Left ventricle myocardium inferior (tissue), 1 donor: ENCODE measurements around the gene ZNHIT1. TPM values are rescaled to one million over a fixed set of nuclear protein-coding genes. Genes with fewer than 3 reads are reported as not detected.

Experiments
- DNase-seq: peaks from one replicate; pipeline ENCODE4 v3.0.0-alpha.2; 2020
- H3K27ac ChIP-seq: fragments of 200-600 bp; replicated peaks from 2 replicates; pipeline ENCODE4 v1.8.0; 2021
- H3K27me3 ChIP-seq: fragments of 200-600 bp; 2 replicates; pipeline ENCODE4 v1.8.0; 2021; ENCODE audit warnings: low read depth
- H3K36me3 ChIP-seq: fragments of 200-600 bp; 2 replicates; pipeline ENCODE4 v1.8.0; 2021
- H3K4me1 ChIP-seq: fragments of 200-600 bp; 2 replicates; pipeline ENCODE4 v1.8.0; 2021
- H3K4me3 ChIP-seq: fragments of 200-600 bp; 2 replicates; pipeline ENCODE4 v1.8.0; 2021; ENCODE audit warnings: mild to moderate bottlenecking, moderate library complexity
- H3K9me3 ChIP-seq: fragments of 200-600 bp; replicated peaks from 2 replicates; pipeline ENCODE4 v1.8.0; 2021
- CTCF ChIP-seq: fragments of 200-600 bp; IDR thresholded peaks from 2 replicates; pipeline ENCODE4 v1.8.0; 2021; ENCODE audit warnings: antibody characterized with exemption, mild to moderate bottlenecking, borderline replicate concordance
- intact Hi-C: fragments of 100-400 bp; cut with micrococcal nuclease; formaldehyde crosslinking; loops from one replicate; pipeline ENCODE4 v1.11.0; 2022
- total RNA-seq: library from RNA; stranded (reverse); fragmentation: NEBNext Ultra II Directional; extraction: Animal tissue kit (Norgen Biotek cat#: 25700); gene quantifications from one replicate; pipeline ENCODE4 v1.2.1, GENCODE V29; 2021
- donor health status: DM: no; HTN: yes; CAD: no; lungs with severe emphysema.

ZNHIT1 gene
- total RNA-seq, 1 donor from 2014 or later: 56.9 TPM

GRCh38 chr7:101207459-101207858 lies 10.5 kb upstream of the ZNHIT1 start:
- Histone ChIP-seq H3K4me3 (no peak overlapping the region), H3K36me3 (peaks cover 58% of the 10 kb centered on the region), H3K27me3 (peaks cover 17% of the 10 kb centered on the region), H3K9me3 (no peaks in the 10 kb centered on the region), H3K27ac (no peak overlapping the region), H3K4me1 (peaks cover under 1% of the 10 kb centered on the region)
- no peak for TF ChIP-seq CTCF
- DNase-seq: no peak
- intact Hi-C loops: no loop called here

GRCh38 chr7:101208794-101209193 lies 9.2 kb upstream of the ZNHIT1 start:
- no peak overlapping the region for H3K27ac ChIP-seq
- peaks cover 72% of the 10 kb centered on the region for H3K36me3 ChIP-seq
- H3K27me3 ChIP-seq: peaks cover 4% of the 10 kb centered on the region
- H3K9me3 ChIP-seq: no peaks in the 10 kb centered on the region
- no peak overlapping the region for H3K4me3 ChIP-seq
- no peaks in the 10 kb centered on the region for H3K4me1 ChIP-seq
- no peak for DNase-seq
- intact Hi-C loops: no loop called here
- TF ChIP-seq CTCF: no peak

- no peak for DNase-seq
- TF ChIP-seq CTCF: no peak
- H3K27ac ChIP-seq: no peak overlapping the region
- H3K27me3 ChIP-seq: no peaks in the 10 kb centered on the region
- peaks cover 85% of the 10 kb centered on the region for H3K36me3 ChIP-seq
- intact Hi-C loops: no loop called here
- no peaks in the 10 kb centered on the region for H3K9me3 ChIP-seq
- H3K4me3 ChIP-seq: no peak overlapping the region
- peaks cover 6% of the 10 kb centered on the region for H3K4me1 ChIP-seq
These were observed 7.8 kb upstream of the ZNHIT1 start for GRCh38 chr7:101210143-101210542.

GRCh38 chr7:101211501-101211900 lies 6.5 kb upstream of the ZNHIT1 start:
- DNase-seq: no peak
- peaks cover 84% of the 10 kb centered on the region for H3K36me3 ChIP-seq
- peaks cover 20% of the 10 kb centered on the region for H3K4me1 ChIP-seq
- TF ChIP-seq CTCF: no peak
- intact Hi-C loops: no loop called here
- no peak overlapping the region for H3K27ac ChIP-seq
- no peak overlapping the region for H3K4me3 ChIP-seq
- H3K27me3 ChIP-seq: no peaks in the 10 kb centered on the region
- H3K9me3 ChIP-seq: no peaks in the 10 kb centered on the region

GRCh38 chr7:101212014-101212413 lies 6.0 kb upstream of the ZNHIT1 start:
- no peaks in the 10 kb centered on the region for H3K9me3 ChIP-seq
- TF ChIP-seq CTCF: no peak
- H3K36me3 ChIP-seq: peaks cover 84% of the 10 kb centered on the region
- no peak overlapping the region for H3K27ac ChIP-seq
- no peak overlapping the region for H3K4me3 ChIP-seq
- no peaks in the 10 kb centered on the region for H3K27me3 ChIP-seq
- intact Hi-C loops: no loop called here
- H3K4me1 ChIP-seq: peaks cover 25% of the 10 kb centered on the region
- DNase-seq: no peak
